Adrenal gland (tissue), 5 donors: ENCODE measurements around the gene UBAC1.

Source experiments
- POLR2A ChIP-seq, 2 donors: fragments of 450-650 bp; IDR thresholded peaks; one replicate each; pipeline ENCODE4 v1.6.1; 2017; ENCODE audit warnings: antibody characterized with exemption in 2 of 2, mild to moderate bottlenecking in 2 of 2, moderate library complexity in 1 of 2
- TF ChIP-seq, protein P1 (sequence below), 6 experiments: fragments of 450-650 bp in 4 of 6; fragments of 200-600 bp in 2 of 6; sonication (generic) in 1 of 6; IDR thresholded peaks; 1 replicate in 5 of 6; 2 replicates in 1 of 6; pipeline versions ENCODE4 v1.5.1 to v1.8.0; 2016 to 2021; ENCODE audit warnings: antibody characterized with exemption in 6 of 6, mild to moderate bottlenecking in 2 of 6, moderate library complexity in 1 of 6
- donor health status: DM: no; HTN: no; CAD: no.

DNA sequence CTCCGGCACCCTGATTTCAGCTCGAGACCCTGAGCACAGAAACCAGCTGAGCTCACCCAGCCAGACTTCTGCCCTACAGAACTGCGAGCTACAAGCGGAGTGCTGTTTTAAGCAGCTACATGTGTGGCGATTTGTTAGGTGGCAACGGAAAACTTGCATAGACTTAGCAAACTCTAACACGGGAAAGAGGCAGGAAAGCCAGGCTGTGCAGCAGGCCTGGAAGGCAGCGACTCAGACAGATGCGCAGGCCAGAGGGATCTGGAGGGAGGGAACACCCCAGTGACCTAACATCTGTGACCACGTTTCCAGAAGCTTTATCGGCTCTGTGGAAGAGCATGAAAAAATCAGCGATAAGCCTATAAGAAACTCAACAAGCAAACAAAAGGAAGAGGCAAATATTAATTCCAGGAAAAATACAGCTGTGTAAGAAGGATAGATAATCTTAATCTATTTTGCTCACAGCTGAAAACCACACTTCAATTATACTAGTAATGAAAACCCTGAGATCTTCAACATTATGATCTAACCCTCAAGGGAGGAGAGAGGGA is 11.0 kb downstream of the UBAC1 start:
- TF ChIP-seq, protein P1, sequence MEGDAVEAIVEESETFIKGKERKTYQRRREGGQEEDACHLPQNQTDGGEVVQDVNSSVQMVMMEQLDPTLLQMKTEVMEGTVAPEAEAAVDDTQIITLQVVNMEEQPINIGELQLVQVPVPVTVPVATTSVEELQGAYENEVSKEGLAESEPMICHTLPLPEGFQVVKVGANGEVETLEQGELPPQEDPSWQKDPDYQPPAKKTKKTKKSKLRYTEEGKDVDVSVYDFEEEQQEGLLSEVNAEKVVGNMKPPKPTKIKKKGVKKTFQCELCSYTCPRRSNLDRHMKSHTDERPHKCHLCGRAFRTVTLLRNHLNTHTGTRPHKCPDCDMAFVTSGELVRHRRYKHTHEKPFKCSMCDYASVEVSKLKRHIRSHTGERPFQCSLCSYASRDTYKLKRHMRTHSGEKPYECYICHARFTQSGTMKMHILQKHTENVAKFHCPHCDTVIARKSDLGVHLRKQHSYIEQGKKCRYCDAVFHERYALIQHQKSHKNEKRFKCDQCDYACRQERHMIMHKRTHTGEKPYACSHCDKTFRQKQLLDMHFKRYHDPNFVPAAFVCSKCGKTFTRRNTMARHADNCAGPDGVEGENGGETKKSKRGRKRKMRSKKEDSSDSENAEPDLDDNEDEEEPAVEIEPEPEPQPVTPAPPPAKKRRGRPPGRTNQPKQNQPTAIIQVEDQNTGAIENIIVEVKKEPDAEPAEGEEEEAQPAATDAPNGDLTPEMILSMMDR (IDR thresholded peaks at IDR 0.05) = no peak
- no peak for TF ChIP-seq POLR2A (IDR thresholded peaks at IDR 0.05)
